Activated naive CD4-positive, alpha-beta T cell (primary cell): ENCODE results near the gene CTRB1.

Experiments
- DNase-seq, 4 experiments: peaks; one replicate each; lab custom pipeline; 2025; lab: John Stamatoyannopoulos, UW

The CTRB1 gene

DNA sequence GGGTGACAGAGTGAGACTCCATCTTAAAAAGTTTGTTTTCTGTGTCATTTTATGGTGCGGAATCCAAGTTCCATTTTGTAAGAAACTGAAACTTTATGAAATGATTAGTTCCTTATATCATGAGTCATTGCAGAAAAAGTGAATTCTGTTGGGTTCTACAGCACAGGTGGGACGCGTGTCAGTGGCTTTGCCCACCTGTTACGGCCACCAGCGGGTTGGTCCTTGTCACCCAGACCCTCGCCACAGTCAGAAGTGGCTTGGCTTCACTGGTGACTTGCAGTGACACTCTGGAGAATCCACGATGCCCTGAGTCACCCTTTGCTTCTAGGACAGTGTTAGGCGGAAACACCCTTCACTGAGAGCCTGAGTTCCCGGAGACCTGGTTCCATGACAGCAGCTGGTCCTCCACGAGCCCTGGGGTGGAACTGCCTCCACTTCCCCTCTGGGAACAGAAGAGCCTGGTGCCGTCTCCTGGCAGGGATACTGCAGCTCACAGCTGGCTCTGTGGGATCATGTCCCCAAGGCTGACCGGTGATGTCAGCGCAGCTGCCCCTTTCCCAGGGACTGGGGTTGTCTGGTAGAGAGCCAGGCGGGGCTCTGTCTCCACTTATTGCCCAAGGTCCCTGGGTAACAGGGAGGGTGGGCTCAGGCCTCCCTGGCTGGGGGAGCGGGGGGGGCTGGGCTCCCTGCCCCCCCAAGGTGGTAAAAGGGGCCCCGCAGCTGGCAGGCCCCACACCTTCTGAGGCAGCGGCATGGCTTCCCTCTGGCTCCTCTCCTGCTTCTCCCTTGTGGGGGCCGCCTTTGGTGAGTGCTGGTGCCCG is at the start of gene CTRB1:
CTRB1 (plus strand) TSS at position 733 of the 821 bp plus-strand sequence; CDS start at position 753, 20 bp downstream.
- no peak for DNase-seq

DNA sequence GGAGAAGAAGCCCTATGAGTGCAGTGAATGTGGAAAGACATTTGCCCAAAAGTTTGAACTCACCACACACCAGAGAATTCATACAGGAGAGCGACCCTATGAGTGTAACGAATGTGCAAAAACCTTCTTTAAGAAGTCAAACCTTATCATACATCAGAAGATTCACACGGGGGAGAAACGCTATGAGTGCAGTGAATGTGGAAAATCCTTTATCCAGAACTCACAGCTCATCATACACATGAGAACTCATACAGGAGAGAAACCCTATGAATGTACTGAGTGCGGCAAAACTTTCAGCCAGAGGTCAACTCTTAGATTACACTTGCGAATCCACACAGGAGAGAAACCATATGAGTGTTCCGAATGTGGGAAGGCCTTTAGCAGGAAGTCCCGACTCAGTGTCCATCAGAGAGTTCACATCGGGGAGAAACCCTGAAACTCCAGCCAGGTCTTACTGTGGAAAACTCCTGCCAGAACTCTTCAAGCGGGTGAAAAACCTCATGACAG is 48.8 kb upstream of the CTRB1 start:
- no peak for DNase-seq

GRCh38 chr16:75172578-75172977 is 46.2 kb upstream of the CTRB1 start:
- no peak for DNase-seq

GRCh38 chr16:75175074-75175473 is 43.7 kb upstream of the CTRB1 start:
- DNase-seq: no peak

GRCh38 chr16:75176926-75177325 is 41.9 kb upstream of the CTRB1 start:
- DNase-seq: no peak

- DNase-seq: no peak
Measured at GRCh38 chr16:75179208-75179607, 39.6 kb upstream of the CTRB1 start.

DNA sequence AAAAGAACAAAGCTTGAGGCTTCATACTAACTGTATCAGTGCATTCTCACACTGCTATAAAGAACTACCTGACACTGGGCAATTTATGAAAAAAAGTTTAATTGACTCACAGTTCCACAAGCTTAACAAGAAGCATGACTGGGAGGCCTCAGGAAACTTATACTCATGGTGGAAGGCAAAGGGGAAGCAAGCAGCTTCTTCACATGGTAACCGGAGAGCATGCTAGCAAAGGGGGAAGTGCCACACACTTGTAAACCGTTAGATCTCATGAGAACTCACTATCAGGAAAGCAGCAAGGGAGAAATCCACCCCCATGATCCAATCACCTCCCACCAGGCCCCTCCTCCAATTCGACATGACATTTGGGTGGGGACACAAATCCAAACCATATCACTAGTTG is 37.2 kb upstream of the CTRB1 start:
- DNase-seq: no peak

GRCh38 chr16:75188832-75189477 is 29.8 kb upstream of the CTRB1 start:
- no peak for DNase-seq

DNA sequence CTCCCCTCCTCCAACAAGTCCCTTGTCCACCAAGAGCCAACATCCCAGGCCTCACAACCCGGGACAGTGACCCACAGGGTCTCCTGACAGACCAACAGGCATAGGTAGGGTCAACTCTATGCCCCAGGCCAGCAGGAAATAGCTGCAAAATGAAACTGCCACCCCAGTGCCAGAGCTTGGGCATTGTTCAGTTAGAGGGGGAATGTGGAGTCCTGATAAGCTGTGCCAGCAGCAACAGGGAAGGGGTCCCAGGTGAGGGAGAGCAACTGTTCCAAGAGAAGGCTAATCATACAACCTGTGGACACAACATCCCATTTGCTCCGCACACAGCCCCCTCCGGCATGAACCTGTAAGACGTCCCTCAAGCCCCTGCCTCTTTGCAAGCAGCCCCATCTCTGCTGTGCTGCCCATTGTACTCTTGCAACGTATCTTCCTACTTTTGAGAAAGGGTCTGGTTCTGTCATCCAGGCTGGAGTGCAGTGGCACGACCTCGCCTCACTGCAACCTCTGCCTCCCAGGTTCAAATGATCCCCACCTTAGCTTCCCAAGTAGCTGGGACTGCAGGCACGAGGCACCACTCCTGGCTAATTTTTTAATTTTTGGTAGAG is 29.0 kb upstream of the CTRB1 start:
- no peak for DNase-seq

GRCh38 chr16:75192606-75193264 is 26.1 kb upstream of the CTRB1 start:
- no peak for DNase-seq

DNA sequence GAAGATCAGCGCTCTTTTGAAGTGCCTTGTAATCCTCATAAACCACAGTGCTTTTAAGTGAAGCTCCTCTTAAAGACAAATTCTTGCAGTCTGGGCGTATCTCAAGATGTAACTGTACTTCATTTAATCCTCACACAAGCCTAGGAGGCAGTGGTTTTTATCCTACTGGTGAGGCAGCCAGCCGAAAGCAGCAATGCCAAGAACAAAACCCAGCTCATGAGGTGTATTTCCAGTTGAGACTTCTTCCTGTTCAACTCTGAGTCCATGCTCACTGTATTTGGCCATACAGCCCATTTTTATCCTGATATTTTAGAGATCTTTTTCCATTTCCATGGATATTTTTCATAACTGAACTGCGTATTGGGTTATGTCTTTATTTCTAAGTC is 25.5 kb upstream of the CTRB1 start:
- DNase-seq: no peak

GRCh38 chr16:75193730-75194444 is 24.9 kb upstream of the CTRB1 start:
- no peak for DNase-seq

DNA sequence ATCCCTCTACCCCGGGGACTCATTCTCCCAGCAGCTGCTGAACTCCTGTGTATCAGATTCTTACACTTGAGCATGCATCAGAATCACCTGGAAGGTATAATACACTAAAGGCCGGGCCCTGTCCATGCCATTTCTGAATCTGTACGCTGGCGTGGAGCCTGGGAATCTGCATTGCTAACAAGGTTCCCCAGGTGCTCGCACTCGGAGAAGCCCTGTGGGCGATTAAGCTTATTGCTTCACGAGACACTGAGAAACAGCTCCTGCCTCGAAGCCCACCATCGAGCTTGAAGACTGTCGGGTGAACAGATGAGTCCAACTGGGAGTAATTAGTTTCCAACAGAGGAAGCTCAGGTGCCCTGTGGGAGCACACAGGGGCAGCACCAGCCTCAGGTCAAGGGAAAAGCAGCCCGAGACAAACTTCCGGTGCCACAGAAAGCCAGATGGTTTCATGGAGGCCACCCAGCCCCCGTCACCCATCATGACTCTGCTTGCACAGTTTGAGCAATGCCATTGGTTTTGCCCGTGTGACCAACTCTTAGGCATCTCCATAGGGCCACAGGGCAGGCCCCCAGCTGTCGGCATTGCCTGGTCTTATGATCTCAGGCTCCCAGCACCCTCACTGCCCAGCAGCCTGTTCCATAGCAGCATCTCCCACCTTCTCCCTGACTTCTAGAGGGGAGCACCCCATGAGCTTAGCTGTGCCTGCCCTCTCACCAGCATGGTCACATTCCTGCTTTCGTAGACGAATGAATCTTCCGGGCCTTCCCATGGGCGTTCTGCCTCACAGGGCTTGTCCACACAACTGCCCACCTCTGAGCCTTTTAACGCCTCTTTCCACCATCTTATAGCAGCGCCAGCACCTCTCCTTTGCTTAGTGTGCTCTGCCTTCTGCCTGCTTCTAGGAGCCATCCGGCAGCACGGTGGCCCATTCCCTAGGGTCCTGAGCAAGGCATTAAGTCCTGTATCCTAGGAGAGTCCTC is 22.7 kb upstream of the CTRB1 start:
- no peak for DNase-seq

DNA sequence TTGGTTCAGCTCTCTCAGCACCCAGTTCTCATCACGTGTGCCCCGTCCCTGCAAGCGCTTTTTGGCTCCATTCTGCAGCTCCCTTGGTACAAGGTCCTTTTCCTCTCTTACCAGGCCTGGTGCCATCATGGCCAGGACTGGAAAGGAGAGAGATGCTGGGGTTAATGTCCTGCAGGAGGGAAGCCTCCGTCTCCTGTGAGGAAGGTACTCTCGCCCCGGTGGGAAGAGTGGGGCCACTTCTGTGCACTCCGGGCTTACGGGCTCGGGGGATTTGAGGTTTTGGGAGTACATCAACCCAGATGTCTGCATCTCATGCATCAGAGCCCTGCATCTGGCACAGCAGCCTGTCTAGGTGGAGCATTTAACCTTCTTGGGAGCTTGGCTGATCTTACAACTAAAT is 22.0 kb upstream of the CTRB1 start:
- DNase-seq: no peak

DNA sequence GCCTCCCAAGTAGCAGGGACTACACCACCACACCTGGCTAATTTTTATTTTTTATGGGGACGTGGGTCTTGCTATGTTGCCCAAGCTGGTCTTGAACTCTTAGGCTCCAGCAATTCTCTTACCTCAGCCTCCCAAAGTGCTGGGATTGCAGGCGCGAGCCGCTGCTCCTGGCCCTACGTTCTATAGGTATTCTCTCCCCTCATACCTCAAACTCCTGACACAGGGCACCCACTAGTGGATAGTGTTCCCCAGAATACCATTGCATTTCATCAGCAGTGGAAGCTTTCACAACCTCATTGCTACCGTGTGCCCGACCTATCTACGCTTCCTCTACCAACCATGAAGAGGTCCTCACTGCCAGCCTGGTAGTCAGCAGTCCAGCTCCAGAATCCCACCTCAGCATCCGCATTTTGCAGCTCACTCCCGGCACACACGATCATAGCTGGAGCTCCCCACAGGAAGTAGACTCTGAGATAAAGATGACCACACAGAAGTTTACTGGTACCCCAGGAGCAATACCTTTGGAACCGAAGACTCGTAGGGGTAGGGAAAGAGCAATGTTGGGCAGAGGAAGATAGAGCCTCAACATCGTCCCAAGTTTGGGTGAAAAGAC is 21.2 kb upstream of the CTRB1 start:
- DNase-seq: no peak

- no peak for DNase-seq
Measured at GRCh38 chr16:75198135-75198600, 20.6 kb upstream of the CTRB1 start.

DNA sequence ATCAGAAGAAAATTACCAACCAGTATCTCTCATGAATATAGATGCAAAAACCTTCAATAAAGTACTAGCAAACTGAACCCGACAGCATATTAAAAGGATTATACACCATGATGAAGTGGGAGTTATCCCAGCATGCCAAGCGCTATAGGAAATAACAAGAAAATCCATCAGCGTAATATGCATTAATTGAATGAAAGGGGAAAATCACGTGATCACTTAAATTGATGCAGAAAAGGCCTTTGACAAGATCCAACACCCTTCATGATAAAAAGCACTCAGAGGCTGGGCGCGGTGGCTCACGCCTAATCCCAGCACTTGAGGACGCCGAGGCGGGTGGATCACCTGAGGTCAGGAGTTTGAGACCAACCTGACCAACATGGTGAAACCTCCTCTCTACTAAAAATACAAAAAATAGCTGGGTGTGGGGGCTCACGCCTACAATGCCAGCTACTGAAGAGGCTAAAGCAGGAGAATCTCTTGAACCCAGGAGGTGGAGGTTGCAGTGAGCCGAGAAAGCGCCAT is 16.7 kb upstream of the CTRB1 start:
- no peak for DNase-seq

DNA sequence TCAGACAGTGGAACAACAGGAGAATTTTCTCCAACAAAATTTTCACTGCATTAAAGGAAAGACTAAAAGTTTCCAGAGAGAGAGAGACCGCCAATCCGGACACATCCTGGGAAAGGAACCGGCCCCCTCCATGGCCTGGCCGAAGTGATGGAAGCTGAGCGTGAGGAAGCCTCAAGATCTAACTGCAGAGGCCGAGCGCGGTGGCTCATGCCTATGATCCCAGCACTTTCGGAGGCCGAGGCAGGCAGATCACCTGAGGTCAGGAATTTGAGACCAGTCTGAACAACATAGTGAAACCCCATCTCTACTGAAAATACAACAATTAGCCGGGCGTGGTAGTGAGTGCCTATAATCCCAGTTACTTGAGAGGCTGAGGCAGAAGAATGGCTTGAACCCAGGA is 15.7 kb upstream of the CTRB1 start:
- no peak for DNase-seq

- no peak for DNase-seq
Measured at GRCh38 chr16:75203667-75204409, 14.9 kb upstream of the CTRB1 start.
